HG03280 (cell line): ENCODE results near the gene FBXW4.

Experiments
- ATAC-seq: cut with Tn5 transposase; IDR thresholded peaks from one replicate; pipeline ENCODE4 v1.9.1; 2021; ENCODE audit warnings: mild to moderate bottlenecking, moderate library complexity; ENCODE audit not compliant: unreplicated experiment

Gene FBXW4

GRCh38 chr10:101694674-101695403, at the start of gene FBXW4:
TSS of gene FBXW4 (minus strand) at chr10:101695170. CDS start at chr10:101695105, 65 bp downstream.
- peak; percentile 74 for ATAC-seq

GRCh38 chr10:101744267-101744666, 49.3 kb upstream of the FBXW4 start:
- no peak for ATAC-seq

GRCh38 chr10:101741938-101742337, 47.0 kb upstream of the FBXW4 start:
- ATAC-seq, result no peak

GRCh38 chr10:101736666-101737065, 41.7 kb upstream of the FBXW4 start:
- no peak for ATAC-seq

- no peak for ATAC-seq
These were observed 37.1 kb upstream of the FBXW4 start for GRCh38 chr10:101732096-101732495.

- no peak for ATAC-seq
These were observed 31.1 kb upstream of the FBXW4 start for GRCh38 chr10:101726115-101726387.

GRCh38 chr10:101725296-101726114, 30.5 kb upstream of the FBXW4 start:
- no peak for ATAC-seq

- ATAC-seq, result no peak
These were observed 29.5 kb upstream of the FBXW4 start for GRCh38 chr10:101724446-101724845.

GRCh38 chr10:101723176-101723575, 28.2 kb upstream of the FBXW4 start:
- ATAC-seq, result no peak

GRCh38 chr10:101721806-101722205, 26.8 kb upstream of the FBXW4 start:
- no peak for ATAC-seq

- no peak for ATAC-seq
These were observed 25.7 kb upstream of the FBXW4 start for GRCh38 chr10:101720606-101721230.

- ATAC-seq, result no peak
These were observed 23.8 kb upstream of the FBXW4 start for GRCh38 chr10:101718690-101719275.

- ATAC-seq, result no peak
These were observed 22.1 kb upstream of the FBXW4 start for GRCh38 chr10:101716891-101717659.

- ATAC-seq, result no peak
These were observed 18.0 kb upstream of the FBXW4 start for GRCh38 chr10:101712997-101713396.

- no peak for ATAC-seq
These were observed 15.8 kb upstream of the FBXW4 start for GRCh38 chr10:101710793-101711192.

GRCh38 chr10:101710059-101710695, 15.2 kb upstream of the FBXW4 start:
- no peak for ATAC-seq

GRCh38 chr10:101709359-101710058, 14.5 kb upstream of the FBXW4 start:
- ATAC-seq, result no peak

GRCh38 chr10:101708870-101709269, 13.9 kb upstream of the FBXW4 start:
- ATAC-seq, result no peak

GRCh38 chr10:101708073-101708472, 13.1 kb upstream of the FBXW4 start:
- ATAC-seq, result no peak

GRCh38 chr10:101704331-101704730, 9.4 kb upstream of the FBXW4 start:
- no peak for ATAC-seq
